ENCODE results near the gene FAM210B. TPM values are rescaled to one million over a fixed set of nuclear protein-coding genes. Genes with fewer than 3 reads are reported as not detected.
"Not testable (repeated sequence)": the region's sequence is repeated elsewhere in the genome, so short reads cannot be mapped to it uniquely, and the experiment has no call there.

The FAM210B gene
- total and polyA plus RNA-seq, 2 experiments from 2014 or later, result 15.4 to 16.2 TPM

GRCh38 chr20:56389807-56390206 lies 31.0 kb downstream of the FAM210B start:
- Histone ChIP-seq H3K9me2 (ENCODE audit: insufficient read depth) (no peaks in the 10 kb centered on the region), H3K27ac (ENCODE audit: low read depth) (no peak overlapping the region), H3K79me2 (replicated peaks; ENCODE audit: insufficient read depth) (peaks cover 91% of the 10 kb centered on the region), H3K4me1 (ENCODE audit: insufficient read depth) (peaks cover 15% of the 10 kb centered on the region), H2AFZ (no peak overlapping the region), H3K4me2 (0 out of 2 replicates have a peak overlapping the region, but pooled peaks have one; percentile 38), H3K27me3 (ENCODE audit: insufficient read depth) (no peaks in the 10 kb centered on the region), H3K36me3 (ENCODE audit: insufficient read depth) (peaks cover 43% of the 10 kb centered on the region), H3K4me3 (no peak overlapping the region), H3F3A (replicated peaks; ENCODE audit: low read depth) (no peaks in the 10 kb centered on the region), H4K20me1 (replicated peaks; ENCODE audit: insufficient read depth) (peaks cover 24% of the 10 kb centered on the region)
- H3K4me3 Mint-ChIP-seq, result no peak overlapping the region; the same call in 2 of the 3 replicates
- H3K27me3 Mint-ChIP-seq (ENCODE audit: insufficient read depth, low read depth, poor library complexity), result peaks cover 8% of the 10 kb centered on the region
- no peak for TF ChIP-seq JUNB (IDR thresholded peaks at IDR 0.05; ENCODE audit: unreplicated experiment)
- DNase-seq (ENCODE audit: low spot score) (no peak), ATAC-seq (no peak)
- H3K9me3 Mint-ChIP-seq, result no peaks in the 10 kb centered on the region; the same call in 2 of the 3 replicates
- H3K4me1 Mint-ChIP-seq, result peaks cover 9% of the 10 kb centered on the region
- H3K36me3 Mint-ChIP-seq (ENCODE audit: low read depth), result peaks cover 61% of the 10 kb centered on the region
- H3K27ac Mint-ChIP-seq, result no peak overlapping the region

GRCh38 chr20:56390396-56390795 lies 31.6 kb downstream of the FAM210B start:
- not testable (repeated sequence) for ATAC-seq

GRCh38 chr20:56391037-56391436 lies 32.3 kb downstream of the FAM210B start:
- Histone ChIP-seq H3K36me3 (ENCODE audit: insufficient read depth) (peaks cover 38% of the 10 kb centered on the region), H3K79me2 (replicated peaks; ENCODE audit: insufficient read depth) (peaks cover 87% of the 10 kb centered on the region), H4K20me1 (replicated peaks; ENCODE audit: insufficient read depth) (peaks cover 20% of the 10 kb centered on the region), H3K27me3 (ENCODE audit: insufficient read depth) (no peaks in the 10 kb centered on the region), H3K4me3 (peak overlapping the region; percentile 92), H3K27ac (ENCODE audit: low read depth) (no peak overlapping the region), H2AFZ (no peak overlapping the region), H3F3A (replicated peaks; ENCODE audit: low read depth) (no peaks in the 10 kb centered on the region), H3K4me2 (peak overlapping the region; percentile 88), H3K4me1 (ENCODE audit: insufficient read depth) (peaks cover 15% of the 10 kb centered on the region), H3K9me2 (ENCODE audit: insufficient read depth) (no peaks in the 10 kb centered on the region)
- ATAC-seq, result no peak
- TF ChIP-seq EZH2phosphoT487 (IDR thresholded peaks at IDR 0.05; ENCODE audit: unreplicated experiment) (no peak), ETS1 (IDR thresholded peaks at IDR 0.05) (no peak), EZH2 (IDR thresholded peaks at IDR 0.05; ENCODE audit: low read depth, unreplicated experiment) (no peak), STAT1 (IDR thresholded peaks at IDR 0.05; ENCODE audit: unreplicated experiment) (no peak), ZNF331 (CRISPR knock-in tag; IDR thresholded peaks at IDR 0.05; ENCODE audit: low read depth) (no peak), ZNF114 (CRISPR knock-in tag; IDR thresholded peaks at IDR 0.05) (no peak), CREB1 (CRISPR knock-in tag; IDR thresholded peaks at IDR 0.05; ENCODE audit: low read depth) (no peak), REST (IDR thresholded peaks at IDR 0.05; ENCODE audit: unreplicated experiment) (no peak), POLR2AphosphoS5 (IDR thresholded peaks at IDR 0.05; ENCODE audit: low read depth) (no peak)
- TF ChIP-seq, protein P1, sequence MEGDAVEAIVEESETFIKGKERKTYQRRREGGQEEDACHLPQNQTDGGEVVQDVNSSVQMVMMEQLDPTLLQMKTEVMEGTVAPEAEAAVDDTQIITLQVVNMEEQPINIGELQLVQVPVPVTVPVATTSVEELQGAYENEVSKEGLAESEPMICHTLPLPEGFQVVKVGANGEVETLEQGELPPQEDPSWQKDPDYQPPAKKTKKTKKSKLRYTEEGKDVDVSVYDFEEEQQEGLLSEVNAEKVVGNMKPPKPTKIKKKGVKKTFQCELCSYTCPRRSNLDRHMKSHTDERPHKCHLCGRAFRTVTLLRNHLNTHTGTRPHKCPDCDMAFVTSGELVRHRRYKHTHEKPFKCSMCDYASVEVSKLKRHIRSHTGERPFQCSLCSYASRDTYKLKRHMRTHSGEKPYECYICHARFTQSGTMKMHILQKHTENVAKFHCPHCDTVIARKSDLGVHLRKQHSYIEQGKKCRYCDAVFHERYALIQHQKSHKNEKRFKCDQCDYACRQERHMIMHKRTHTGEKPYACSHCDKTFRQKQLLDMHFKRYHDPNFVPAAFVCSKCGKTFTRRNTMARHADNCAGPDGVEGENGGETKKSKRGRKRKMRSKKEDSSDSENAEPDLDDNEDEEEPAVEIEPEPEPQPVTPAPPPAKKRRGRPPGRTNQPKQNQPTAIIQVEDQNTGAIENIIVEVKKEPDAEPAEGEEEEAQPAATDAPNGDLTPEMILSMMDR (conservative IDR thresholded peaks at IDR 0.05; ENCODE audit: low read depth in 2 of 2), result no peak
- DNase-seq (ENCODE audit: low spot score), result no peak
- H3K9me3 Mint-ChIP-seq, result no peaks in the 10 kb centered on the region; the same call in 2 of the 3 replicates
- H3K36me3 Mint-ChIP-seq (ENCODE audit: low read depth), result peaks cover 61% of the 10 kb centered on the region
- H3K27ac Mint-ChIP-seq, result peak overlapping the region; percentile 32; the same call in 1 of the 2 replicates
- H3K4me1 Mint-ChIP-seq, result peaks cover 9% of the 10 kb centered on the region
- no peak overlapping the region for H3K4me3 Mint-ChIP-seq
- peaks cover 6% of the 10 kb centered on the region for H3K27me3 Mint-ChIP-seq (ENCODE audit: insufficient read depth, low read depth, poor library complexity)

More at GRCh38 chr20:56390396-56390795, 31.6 kb downstream of the FAM210B start:
- H3K27me3 Mint-ChIP-seq (ENCODE audit: insufficient read depth, low read depth, poor library complexity); H2AFZ ChIP-seq; H3K27ac ChIP-seq (ENCODE audit: low read depth); H3K27ac Mint-ChIP-seq; H3F3A ChIP-seq (replicated peaks; ENCODE audit: low read depth); H3K4me3 Mint-ChIP-seq; DNase-seq (ENCODE audit: low spot score); H3K27me3 ChIP-seq (ENCODE audit: insufficient read depth); H3K9me2 ChIP-seq (ENCODE audit: insufficient read depth); H3K9me3 Mint-ChIP-seq; H3K4me1 Mint-ChIP-seq: not testable (repeated sequence)
- Histone ChIP-seq H3K4me3 (peak overlapping the region; percentile 92), H3K4me1 (ENCODE audit: insufficient read depth) (peaks cover 15% of the 10 kb centered on the region), H3K79me2 (replicated peaks; ENCODE audit: insufficient read depth) (peaks cover 91% of the 10 kb centered on the region), H3K36me3 (ENCODE audit: insufficient read depth) (peaks cover 38% of the 10 kb centered on the region), H3K4me2 (peak overlapping the region; percentile 88), H4K20me1 (replicated peaks; ENCODE audit: insufficient read depth) (peaks cover 21% of the 10 kb centered on the region)
- peaks cover 61% of the 10 kb centered on the region for H3K36me3 Mint-ChIP-seq (ENCODE audit: low read depth)
